ENCODE results near the gene ANKMY1.

- TF ChIP-seq, protein P1, sequence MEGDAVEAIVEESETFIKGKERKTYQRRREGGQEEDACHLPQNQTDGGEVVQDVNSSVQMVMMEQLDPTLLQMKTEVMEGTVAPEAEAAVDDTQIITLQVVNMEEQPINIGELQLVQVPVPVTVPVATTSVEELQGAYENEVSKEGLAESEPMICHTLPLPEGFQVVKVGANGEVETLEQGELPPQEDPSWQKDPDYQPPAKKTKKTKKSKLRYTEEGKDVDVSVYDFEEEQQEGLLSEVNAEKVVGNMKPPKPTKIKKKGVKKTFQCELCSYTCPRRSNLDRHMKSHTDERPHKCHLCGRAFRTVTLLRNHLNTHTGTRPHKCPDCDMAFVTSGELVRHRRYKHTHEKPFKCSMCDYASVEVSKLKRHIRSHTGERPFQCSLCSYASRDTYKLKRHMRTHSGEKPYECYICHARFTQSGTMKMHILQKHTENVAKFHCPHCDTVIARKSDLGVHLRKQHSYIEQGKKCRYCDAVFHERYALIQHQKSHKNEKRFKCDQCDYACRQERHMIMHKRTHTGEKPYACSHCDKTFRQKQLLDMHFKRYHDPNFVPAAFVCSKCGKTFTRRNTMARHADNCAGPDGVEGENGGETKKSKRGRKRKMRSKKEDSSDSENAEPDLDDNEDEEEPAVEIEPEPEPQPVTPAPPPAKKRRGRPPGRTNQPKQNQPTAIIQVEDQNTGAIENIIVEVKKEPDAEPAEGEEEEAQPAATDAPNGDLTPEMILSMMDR (IDR thresholded peaks at IDR 0.05 in 8 of 11, conservative IDR thresholded peaks at IDR 0.05 in 3 of 11) = no peak
- TF ChIP-seq POLR2A (IDR thresholded peaks at IDR 0.05) (no peak), POLR2AphosphoS5 (IDR thresholded peaks at IDR 0.05) (no peak)
Measured at GRCh38 chr2:240519396-240520129, 38.2 kb downstream of the ANKMY1 start.

Measured in spleen (tissue), 7 donors.